ENCODE results near the gene LSM7. TPM values are rescaled to one million over a fixed set of nuclear protein-coding genes. Genes with fewer than 3 reads are reported as not detected.

Gene LSM7
- total and polyA plus RNA-seq, 2 of the 13 experiments (the other 11 are each of a cell fraction or from before 2014, with no cell fraction given): 140 to 205 TPM

DNA sequence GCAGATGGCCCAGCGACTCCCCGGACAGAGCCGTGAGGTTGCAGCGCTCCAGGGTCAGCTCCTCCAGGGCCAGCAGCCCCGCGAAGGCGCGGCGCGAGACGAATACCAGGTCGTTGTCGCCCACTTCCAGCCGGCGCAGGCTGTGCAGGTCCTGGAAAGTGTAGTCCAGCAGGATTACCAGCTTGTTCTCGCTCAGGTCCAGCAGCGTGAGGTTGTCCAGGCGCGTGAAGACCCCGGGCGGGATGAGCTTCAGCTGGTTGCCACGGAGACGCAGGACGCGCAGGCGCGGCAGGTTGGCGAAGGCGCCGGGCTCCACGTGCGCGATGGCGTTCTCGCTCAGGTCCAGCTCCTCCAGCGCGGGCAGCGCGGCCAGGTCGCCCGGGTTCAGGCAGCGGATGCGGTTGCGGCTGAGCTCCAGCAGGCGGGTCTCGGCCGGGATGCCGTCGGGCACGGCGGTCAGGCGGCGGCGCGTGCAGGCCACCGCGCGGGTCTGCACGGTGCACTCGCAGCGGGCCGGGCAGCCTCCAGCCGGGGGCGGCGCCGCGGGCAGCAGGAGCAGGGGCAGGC lies 37.1 kb downstream of the LSM7 start (continued):
- TF ChIP-seq NONO (IDR thresholded peaks at IDR 0.05): no peak
- 0 out of 2 replicates have a peak, but pooled peaks have one; percentile 46 for TF ChIP-seq NONO (CRISPR knock-in tag; conservative IDR thresholded peaks at IDR 0.05)
- TF ChIP-seq ZKSCAN1 (IDR thresholded peaks at IDR 0.05; ENCODE audit: low read length): no peak
- TF ChIP-seq ZSCAN12 (CRISPR knock-in tag; IDR thresholded peaks at IDR 0.05): no peak
- TF ChIP-seq ZNF883 (CRISPR knock-in tag; IDR thresholded peaks at IDR 0.05; ENCODE audit: not compliant biosample characterization): peak; percentile 48
- no peak for TF ChIP-seq PHF5A (CRISPR knock-in tag; IDR thresholded peaks at IDR 0.05; ENCODE audit: low read depth, unreplicated experiment)
- TF ChIP-seq, protein P1, sequence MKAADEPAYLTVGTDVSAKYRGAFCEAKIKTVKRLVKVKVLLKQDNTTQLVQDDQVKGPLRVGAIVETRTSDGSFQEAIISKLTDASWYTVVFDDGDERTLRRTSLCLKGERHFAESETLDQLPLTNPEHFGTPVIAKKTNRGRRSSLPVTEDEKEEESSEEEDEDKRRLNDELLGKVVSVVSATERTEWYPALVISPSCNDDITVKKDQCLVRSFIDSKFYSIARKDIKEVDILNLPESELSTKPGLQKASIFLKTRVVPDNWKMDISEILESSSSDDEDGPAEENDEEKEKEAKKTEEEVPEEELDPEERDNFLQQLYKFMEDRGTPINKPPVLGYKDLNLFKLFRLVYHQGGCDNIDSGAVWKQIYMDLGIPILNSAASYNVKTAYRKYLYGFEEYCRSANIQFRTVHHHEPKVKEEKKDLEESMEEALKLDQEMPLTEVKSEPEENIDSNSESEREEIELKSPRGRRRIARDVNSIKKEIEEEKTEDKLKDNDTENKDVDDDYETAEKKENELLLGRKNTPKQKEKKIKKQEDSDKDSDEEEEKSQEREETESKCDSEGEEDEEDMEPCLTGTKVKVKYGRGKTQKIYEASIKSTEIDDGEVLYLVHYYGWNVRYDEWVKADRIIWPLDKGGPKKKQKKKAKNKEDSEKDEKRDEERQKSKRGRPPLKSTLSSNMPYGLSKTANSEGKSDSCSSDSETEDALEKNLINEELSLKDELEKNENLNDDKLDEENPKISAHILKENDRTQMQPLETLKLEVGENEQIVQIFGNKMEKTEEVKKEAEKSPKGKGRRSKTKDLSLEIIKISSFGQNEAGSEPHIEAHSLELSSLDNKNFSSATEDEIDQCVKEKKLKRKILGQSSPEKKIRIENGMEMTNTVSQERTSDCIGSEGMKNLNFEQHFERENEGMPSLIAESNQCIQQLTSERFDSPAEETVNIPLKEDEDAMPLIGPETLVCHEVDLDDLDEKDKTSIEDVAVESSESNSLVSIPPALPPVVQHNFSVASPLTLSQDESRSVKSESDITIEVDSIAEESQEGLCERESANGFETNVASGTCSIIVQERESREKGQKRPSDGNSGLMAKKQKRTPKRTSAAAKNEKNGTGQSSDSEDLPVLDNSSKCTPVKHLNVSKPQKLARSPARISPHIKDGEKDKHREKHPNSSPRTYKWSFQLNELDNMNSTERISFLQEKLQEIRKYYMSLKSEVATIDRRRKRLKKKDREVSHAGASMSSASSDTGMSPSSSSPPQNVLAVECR (CRISPR knock-in tag; IDR thresholded peaks at IDR 0.05; ENCODE audit: borderline replicate concordance): peak; percentile 61; the same call in 1 of the 2 replicates
- TF ChIP-seq HNRNPL (IDR thresholded peaks at IDR 0.05; ENCODE audit: low read depth, low read length): no peak
- 0 out of 2 replicates have a peak, but pooled peaks have one; percentile 72 for TF ChIP-seq EED (CRISPR knock-in tag; IDR thresholded peaks at IDR 0.05)
- TF ChIP-seq MXD4 (CRISPR knock-in tag; IDR thresholded peaks at IDR 0.05): peak; percentile 41; the same call in 1 of the 2 replicates
- TF ChIP-seq YEATS4 (CRISPR knock-in tag; IDR thresholded peaks at IDR 0.05; ENCODE audit: borderline replicate concordance): peak; percentile 34; the same call in 1 of the 2 replicates
- TF ChIP-seq NR2C2 (CRISPR knock-in tag; IDR thresholded peaks at IDR 0.05; ENCODE audit: borderline replicate concordance): peak; percentile 26; the same call in 1 of the 2 replicates
- 0 out of 2 replicates have a peak, but pooled peaks have one; percentile 59 for TF ChIP-seq CENPT (CRISPR knock-in tag; IDR thresholded peaks at IDR 0.05; ENCODE audit: low read depth)
- TF ChIP-seq EZH2 (conservative IDR thresholded peaks at IDR 0.05; ENCODE audit: low read depth, low read length): 0 out of 2 replicates have a peak, but pooled peaks have one; percentile 75
- TF ChIP-seq SP2 (CRISPR knock-in tag; IDR thresholded peaks at IDR 0.05): no peak
- TF ChIP-seq ZNF746 (CRISPR knock-in tag; IDR thresholded peaks at IDR 0.05): no peak
- TF ChIP-seq ZFYVE20 (CRISPR knock-in tag; IDR thresholded peaks at IDR 0.05; ENCODE audit: borderline replicate concordance, low read depth): no peak; the same call in 1 of the 2 replicates
- TF ChIP-seq ZNF432 (CRISPR knock-in tag; IDR thresholded peaks at IDR 0.05; ENCODE audit: borderline replicate concordance): no peak
- TF ChIP-seq ZNF225 (CRISPR knock-in tag; IDR thresholded peaks at IDR 0.05): peak; percentile 13; the same call in 1 of the 2 replicates
- TF ChIP-seq SAP130 (CRISPR knock-in tag; IDR thresholded peaks at IDR 0.05; ENCODE audit: low read depth): peak; percentile 41; the same call in 1 of the 2 replicates
- peak; percentile 26; the same call in 1 of the 2 replicates for TF ChIP-seq ZNF772 (CRISPR knock-in tag; IDR thresholded peaks at IDR 0.05)

Data from HepG2 (cell line).